HEK293 (cell line): Measurements from ENCODE around the gene NAPSA.

Experiments used
- CTCF ChIA-PET: fragments of 350-600 bp; formaldehyde crosslinking; extraction: SDS; loops from one replicate; lab custom pipeline; 2021; ENCODE audit warnings: antibody characterized with exemption; lab: Yijun Ruan, JAX
- POLR2A ChIA-PET: fragments of 300-600 bp; formaldehyde crosslinking; extraction: SDS; loops from one replicate; lab custom pipeline; 2020; ENCODE audit warnings: antibody characterized with exemption, inconsistent platforms; lab: Yijun Ruan, JAX
- H3K27ac ChIP-seq: fragments of 200-500 bp; sonication (Bioruptor generic); 2 replicates; pipeline ENCODE4 v1.5.1; 2014; ENCODE audit warnings: low read depth, low read length, control low read depth, inconsistent platforms; ENCODE audit errors: extremely low read depth
- H3K36me3 ChIP-seq, 2 experiments: fragments of 200-500 bp in 1 of 2; sonication (Bioruptor generic) in 1 of 2; 1 replicate in 1 of 2; 2 replicates in 1 of 2; pipeline ENCODE4 v1.5.1; 2014 to 2017; ENCODE audit warnings: inconsistent platforms in 2 of 2, low read length in 2 of 2; ENCODE audit not compliant: control insufficient read depth in 2 of 2, insufficient read depth in 1 of 2
- H3K4me1 ChIP-seq: fragments of 200-500 bp; sonication (Bioruptor generic); 2 replicates; pipeline ENCODE4 v1.5.1; 2014; ENCODE audit warnings: mild to moderate bottlenecking, low read length, inconsistent platforms; ENCODE audit not compliant: control insufficient read depth, insufficient read depth
- H3K4me3 ChIP-seq: 2 replicates; pipeline ENCODE4 v1.5.1; 2011; ENCODE audit warnings: low read depth, mild to moderate bottlenecking, control low read depth, low read length, moderate library complexity
- H3K9me3 ChIP-seq: fragments of 200-500 bp; sonication (Bioruptor generic); 2 replicates; pipeline ENCODE4 v1.5.1; 2014; ENCODE audit warnings: low read depth, low read length, inconsistent platforms; ENCODE audit not compliant: control insufficient read depth, insufficient read depth
- EGR2 ChIP-seq: fragments of 450-650 bp; formaldehyde crosslinking; IDR thresholded peaks from 2 replicates; pipeline ENCODE4 v1.5.1; 2016; ENCODE audit warnings: low read depth, missing biosample characterization, missing genetic modification characterization
- HOXC10 ChIP-seq: sonication (generic); formaldehyde crosslinking; IDR thresholded peaks from 2 replicates; pipeline ENCODE4 v1.8.1; 2023; ENCODE audit warnings: mild to moderate bottlenecking, missing genetic modification reagents
- KLF1 ChIP-seq: fragments of 450-650 bp; formaldehyde crosslinking; IDR thresholded peaks from 2 replicates; pipeline ENCODE4 v1.5.1; 2016; ENCODE audit warnings: missing biosample characterization, missing genetic modification characterization
- KLF7 ChIP-seq: fragments of 450-650 bp; formaldehyde crosslinking; IDR thresholded peaks from 2 replicates; pipeline ENCODE4 v1.5.1; 2016; ENCODE audit warnings: missing biosample characterization, missing genetic modification characterization, borderline replicate concordance
- KLF8 ChIP-seq: fragments of 450-650 bp; formaldehyde crosslinking; IDR thresholded peaks from 2 replicates; pipeline ENCODE4 v1.5.1; 2016; ENCODE audit warnings: missing biosample characterization, missing genetic modification characterization
- SETDB1 ChIP-seq: IDR thresholded peaks from one replicate; pipeline ENCODE4 v1.6.1; 2017; ENCODE audit warnings: mild to moderate bottlenecking, low read length, moderate library complexity, mixed read lengths; ENCODE audit not compliant: insufficient read length
- SP3 ChIP-seq: fragments of 450-650 bp; formaldehyde crosslinking; IDR thresholded peaks from 2 replicates; pipeline ENCODE4 v1.5.1; 2016; ENCODE audit warnings: missing biosample characterization, missing genetic modification characterization
- YY1 ChIP-seq: fragments of 450-650 bp; formaldehyde crosslinking; IDR thresholded peaks from 2 replicates; pipeline ENCODE4 v1.5.1; 2018; ENCODE audit warnings: missing biosample characterization, missing genetic modification characterization
- ZBTB6 ChIP-seq: fragments of 450-650 bp; formaldehyde crosslinking; IDR thresholded peaks from 2 replicates; pipeline ENCODE4 v1.5.1; 2017; ENCODE audit warnings: missing biosample characterization, missing genetic modification characterization
- ZNF155 ChIP-seq: fragments of 450-650 bp; formaldehyde crosslinking; IDR thresholded peaks from 2 replicates; pipeline ENCODE4 v1.5.1; 2016; ENCODE audit warnings: missing biosample characterization, missing genetic modification characterization
- ZNF157 ChIP-seq: fragments of 450-650 bp; formaldehyde crosslinking; IDR thresholded peaks from 2 replicates; pipeline ENCODE4 v1.5.1; 2016; ENCODE audit warnings: missing biosample characterization, missing genetic modification characterization
- ZNF175 ChIP-seq: fragments of 450-650 bp; formaldehyde crosslinking; IDR thresholded peaks from 2 replicates; pipeline ENCODE4 v1.5.1; 2016; ENCODE audit warnings: missing biosample characterization, missing genetic modification characterization
- ZNF223 ChIP-seq: fragments of 450-650 bp; formaldehyde crosslinking; IDR thresholded peaks from 2 replicates; pipeline ENCODE4 v1.5.1; 2016; ENCODE audit warnings: missing biosample characterization, missing genetic modification characterization
- ZNF426 ChIP-seq: fragments of 450-650 bp; formaldehyde crosslinking; IDR thresholded peaks from 2 replicates; pipeline ENCODE4 v1.5.1; 2017; ENCODE audit warnings: missing biosample characterization, missing genetic modification characterization, mild to moderate bottlenecking, inconsistent platforms, moderate library complexity
- ZNF571 ChIP-seq: fragments of 450-650 bp; formaldehyde crosslinking; IDR thresholded peaks from 2 replicates; pipeline ENCODE4 v1.5.0; 2017; ENCODE audit warnings: missing biosample characterization, missing genetic modification characterization
- ZNF704 ChIP-seq: fragments of 450-650 bp; formaldehyde crosslinking; IDR thresholded peaks from 2 replicates; pipeline ENCODE4 v1.5.1; 2016; ENCODE audit warnings: missing biosample characterization, missing genetic modification characterization
- TF ChIP-seq, protein P1 (sequence below): fragments of 450-650 bp; formaldehyde crosslinking; IDR thresholded peaks from 2 replicates; pipeline ENCODE4 v1.5.1; 2016; ENCODE audit warnings: missing biosample characterization, missing genetic modification characterization, low read depth
- TF ChIP-seq, protein P2 (sequence below): fragments of 450-650 bp; formaldehyde crosslinking; IDR thresholded peaks from 2 replicates; pipeline ENCODE4 v1.5.1; 2016; ENCODE audit warnings: missing biosample characterization, missing genetic modification characterization, borderline replicate concordance
- TF ChIP-seq, protein P3 (sequence below): fragments of 450-650 bp; formaldehyde crosslinking; conservative IDR thresholded peaks from 2 replicates; pipeline ENCODE4 v1.5.1; 2016; ENCODE audit warnings: low read depth, missing biosample characterization, missing genetic modification characterization

The NAPSA gene

DNA sequence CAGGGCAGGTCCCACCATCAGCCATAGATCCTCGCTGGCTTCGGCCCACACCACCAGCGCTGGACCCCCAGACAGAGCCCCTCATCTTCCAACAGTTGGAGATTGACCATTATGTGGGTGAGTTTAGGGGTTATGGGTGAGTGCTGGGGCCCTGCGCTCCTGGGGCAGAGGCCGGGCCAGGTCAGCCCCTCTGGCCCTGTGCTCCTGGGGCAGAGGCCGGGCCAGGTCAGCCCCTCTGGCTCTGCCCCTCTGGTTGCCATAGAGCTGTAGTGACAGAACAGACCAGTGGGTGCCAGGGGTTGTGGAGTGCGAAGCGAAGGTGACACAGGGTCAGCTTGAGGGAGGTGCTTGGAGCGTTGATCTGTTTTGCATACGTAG is 33.9 kb upstream of the NAPSA start:
- POLR2A ChIA-PET: interaction anchor here (1.2 kb wide), 1 partner anchor 15 kb away, joined by 3 read pairs; the partner anchor contains the start of gene POLD1
- TF ChIP-seq KLF7 (tag by site-specific recombination): no peak
- no peak for TF ChIP-seq HOXC10 (CRISPR knock-in tag)
- no peak for TF ChIP-seq KLF8 (tag by site-specific recombination)
- TF ChIP-seq EGR2 (tag by site-specific recombination): no peak
- TF ChIP-seq, protein P1, sequence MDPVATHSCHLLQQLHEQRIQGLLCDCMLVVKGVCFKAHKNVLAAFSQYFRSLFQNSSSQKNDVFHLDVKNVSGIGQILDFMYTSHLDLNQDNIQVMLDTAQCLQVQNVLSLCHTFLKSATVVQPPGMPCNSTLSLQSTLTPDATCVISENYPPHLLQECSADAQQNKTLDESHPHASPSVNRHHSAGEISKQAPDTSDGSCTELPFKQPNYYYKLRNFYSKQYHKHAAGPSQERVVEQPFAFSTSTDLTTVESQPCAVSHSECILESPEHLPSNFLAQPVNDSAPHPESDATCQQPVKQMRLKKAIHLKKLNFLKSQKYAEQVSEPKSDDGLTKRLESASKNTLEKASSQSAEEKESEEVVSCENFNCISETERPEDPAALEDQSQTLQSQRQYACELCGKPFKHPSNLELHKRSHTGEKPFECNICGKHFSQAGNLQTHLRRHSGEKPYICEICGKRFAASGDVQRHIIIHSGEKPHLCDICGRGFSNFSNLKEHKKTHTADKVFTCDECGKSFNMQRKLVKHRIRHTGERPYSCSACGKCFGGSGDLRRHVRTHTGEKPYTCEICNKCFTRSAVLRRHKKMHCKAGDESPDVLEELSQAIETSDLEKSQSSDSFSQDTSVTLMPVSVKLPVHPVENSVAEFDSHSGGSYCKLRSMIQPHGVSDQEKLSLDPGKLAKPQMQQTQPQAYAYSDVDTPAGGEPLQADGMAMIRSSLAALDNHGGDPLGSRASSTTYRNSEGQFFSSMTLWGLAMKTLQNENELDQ: no peak
- TF ChIP-seq YY1 (tag by site-specific recombination): no peak
- TF ChIP-seq KLF1 (tag by site-specific recombination): no peak
- TF ChIP-seq, protein P2, sequence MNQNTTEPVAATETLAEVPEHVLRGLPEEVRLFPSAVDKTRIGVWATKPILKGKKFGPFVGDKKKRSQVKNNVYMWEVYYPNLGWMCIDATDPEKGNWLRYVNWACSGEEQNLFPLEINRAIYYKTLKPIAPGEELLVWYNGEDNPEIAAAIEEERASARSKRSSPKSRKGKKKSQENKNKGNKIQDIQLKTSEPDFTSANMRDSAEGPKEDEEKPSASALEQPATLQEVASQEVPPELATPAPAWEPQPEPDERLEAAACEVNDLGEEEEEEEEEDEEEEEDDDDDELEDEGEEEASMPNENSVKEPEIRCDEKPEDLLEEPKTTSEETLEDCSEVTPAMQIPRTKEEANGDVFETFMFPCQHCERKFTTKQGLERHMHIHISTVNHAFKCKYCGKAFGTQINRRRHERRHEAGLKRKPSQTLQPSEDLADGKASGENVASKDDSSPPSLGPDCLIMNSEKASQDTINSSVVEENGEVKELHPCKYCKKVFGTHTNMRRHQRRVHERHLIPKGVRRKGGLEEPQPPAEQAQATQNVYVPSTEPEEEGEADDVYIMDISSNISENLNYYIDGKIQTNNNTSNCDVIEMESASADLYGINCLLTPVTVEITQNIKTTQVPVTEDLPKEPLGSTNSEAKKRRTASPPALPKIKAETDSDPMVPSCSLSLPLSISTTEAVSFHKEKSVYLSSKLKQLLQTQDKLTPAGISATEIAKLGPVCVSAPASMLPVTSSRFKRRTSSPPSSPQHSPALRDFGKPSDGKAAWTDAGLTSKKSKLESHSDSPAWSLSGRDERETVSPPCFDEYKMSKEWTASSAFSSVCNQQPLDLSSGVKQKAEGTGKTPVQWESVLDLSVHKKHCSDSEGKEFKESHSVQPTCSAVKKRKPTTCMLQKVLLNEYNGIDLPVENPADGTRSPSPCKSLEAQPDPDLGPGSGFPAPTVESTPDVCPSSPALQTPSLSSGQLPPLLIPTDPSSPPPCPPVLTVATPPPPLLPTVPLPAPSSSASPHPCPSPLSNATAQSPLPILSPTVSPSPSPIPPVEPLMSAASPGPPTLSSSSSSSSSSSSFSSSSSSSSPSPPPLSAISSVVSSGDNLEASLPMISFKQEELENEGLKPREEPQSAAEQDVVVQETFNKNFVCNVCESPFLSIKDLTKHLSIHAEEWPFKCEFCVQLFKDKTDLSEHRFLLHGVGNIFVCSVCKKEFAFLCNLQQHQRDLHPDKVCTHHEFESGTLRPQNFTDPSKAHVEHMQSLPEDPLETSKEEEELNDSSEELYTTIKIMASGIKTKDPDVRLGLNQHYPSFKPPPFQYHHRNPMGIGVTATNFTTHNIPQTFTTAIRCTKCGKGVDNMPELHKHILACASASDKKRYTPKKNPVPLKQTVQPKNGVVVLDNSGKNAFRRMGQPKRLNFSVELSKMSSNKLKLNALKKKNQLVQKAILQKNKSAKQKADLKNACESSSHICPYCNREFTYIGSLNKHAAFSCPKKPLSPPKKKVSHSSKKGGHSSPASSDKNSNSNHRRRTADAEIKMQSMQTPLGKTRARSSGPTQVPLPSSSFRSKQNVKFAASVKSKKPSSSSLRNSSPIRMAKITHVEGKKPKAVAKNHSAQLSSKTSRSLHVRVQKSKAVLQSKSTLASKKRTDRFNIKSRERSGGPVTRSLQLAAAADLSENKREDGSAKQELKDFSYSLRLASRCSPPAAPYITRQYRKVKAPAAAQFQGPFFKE (tag by site-specific recombination): no peak
- TF ChIP-seq ZNF571: no peak
- TF ChIP-seq SETDB1: no peak
- TF ChIP-seq ZNF175 (tag by site-specific recombination): no peak
- no peak for TF ChIP-seq ZNF157
- TF ChIP-seq, protein P3, sequence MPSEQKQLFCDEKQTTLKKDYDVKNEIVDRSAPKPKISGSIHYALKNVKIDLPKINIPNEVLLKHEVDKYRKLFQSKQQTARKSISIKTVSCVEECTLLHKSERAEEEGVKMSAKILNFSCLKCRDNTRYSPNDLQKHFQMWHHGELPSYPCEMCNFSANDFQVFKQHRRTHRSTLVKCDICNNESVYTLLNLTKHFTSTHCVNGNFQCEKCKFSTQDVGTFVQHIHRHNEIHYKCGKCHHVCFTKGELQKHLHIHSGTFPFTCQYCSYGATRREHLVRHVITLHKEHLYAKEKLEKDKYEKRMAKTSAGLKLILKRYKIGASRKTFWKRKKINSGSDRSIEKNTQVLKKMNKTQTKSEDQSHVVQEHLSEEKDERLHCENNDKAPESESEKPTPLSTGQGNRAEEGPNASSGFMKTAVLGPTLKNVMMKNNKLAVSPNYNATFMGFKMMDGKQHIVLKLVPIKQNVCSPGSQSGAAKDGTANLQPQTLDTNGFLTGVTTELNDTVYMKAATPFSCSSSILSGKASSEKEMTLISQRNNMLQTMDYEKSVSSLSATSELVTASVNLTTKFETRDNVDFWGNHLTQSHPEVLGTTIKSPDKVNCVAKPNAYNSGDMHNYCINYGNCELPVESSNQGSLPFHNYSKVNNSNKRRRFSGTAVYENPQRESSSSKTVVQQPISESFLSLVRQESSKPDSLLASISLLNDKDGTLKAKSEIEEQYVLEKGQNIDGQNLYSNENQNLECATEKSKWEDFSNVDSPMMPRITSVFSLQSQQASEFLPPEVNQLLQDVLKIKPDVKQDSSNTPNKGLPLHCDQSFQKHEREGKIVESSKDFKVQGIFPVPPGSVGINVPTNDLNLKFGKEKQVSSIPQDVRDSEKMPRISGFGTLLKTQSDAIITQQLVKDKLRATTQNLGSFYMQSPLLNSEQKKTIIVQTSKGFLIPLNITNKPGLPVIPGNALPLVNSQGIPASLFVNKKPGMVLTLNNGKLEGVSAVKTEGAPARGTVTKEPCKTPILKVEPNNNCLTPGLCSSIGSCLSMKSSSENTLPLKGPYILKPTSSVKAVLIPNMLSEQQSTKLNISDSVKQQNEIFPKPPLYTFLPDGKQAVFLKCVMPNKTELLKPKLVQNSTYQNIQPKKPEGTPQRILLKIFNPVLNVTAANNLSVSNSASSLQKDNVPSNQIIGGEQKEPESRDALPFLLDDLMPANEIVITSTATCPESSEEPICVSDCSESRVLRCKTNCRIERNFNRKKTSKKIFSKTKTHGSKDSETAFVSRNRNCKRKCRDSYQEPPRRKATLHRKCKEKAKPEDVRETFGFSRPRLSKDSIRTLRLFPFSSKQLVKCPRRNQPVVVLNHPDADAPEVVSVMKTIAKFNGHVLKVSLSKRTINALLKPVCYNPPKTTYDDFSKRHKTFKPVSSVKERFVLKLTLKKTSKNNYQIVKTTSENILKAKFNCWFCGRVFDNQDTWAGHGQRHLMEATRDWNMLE (tag by site-specific recombination): no peak
- TF ChIP-seq ZNF223 (tag by site-specific recombination): no peak
- TF ChIP-seq ZBTB6 (tag by site-specific recombination): no peak
- no peak for TF ChIP-seq ZNF426 (tag by site-specific recombination)
- no peak for TF ChIP-seq SP3 (tag by site-specific recombination)
- no peak for TF ChIP-seq ZNF704 (tag by site-specific recombination)
- TF ChIP-seq ZNF155: no peak
- CTCF ChIA-PET: interaction anchor here (0.5 kb wide), 2 partner anchors 61 to 83 kb away, joined by 3 to 4 read pairs; no protein-coding TSS in a partner anchor
- Histone ChIP-seq H3K4me1 (no peaks in the 10 kb centered on the region), H3K9me3 (no peaks in the 10 kb centered on the region), H3K36me3 (peaks cover 25 to 44% of the 10 kb centered on the region in 2 experiments), H3K27ac (no peak overlapping the region), H3K4me3 (no peak overlapping the region)
